K562 (cell line): ENCODE measurements around the gene MRPS26. TPM values are rescaled to one million over a fixed set of nuclear protein-coding genes. Genes with fewer than 3 reads are reported as not detected.

Experiments used
- ATAC-seq: fragments of 200-7000 bp; cut with Tn5 transposase; 3 replicates; pipeline ENCODE4 v1.9.1; 2020; ENCODE audit warnings: moderate library complexity
- BruUV-seq: library from RNA; stranded (reverse); fragments of 400-500 nt; replicated peaks from 2 replicates; lab custom pipeline; 2021; lab: Mats Ljungman, UMichigan
- CTCF ChIA-PET: fragments of 300-600 bp; formaldehyde crosslinking; extraction: SDS; loops from one replicate; lab custom pipeline; 2021; ENCODE audit warnings: low intra/inter-chr PET ratio; lab: Yijun Ruan, JAX
- POLR2A ChIA-PET: fragments of 300-600, 350-650 bp; sonication (Branson Sonifier 250); formaldehyde crosslinking; extraction: SDS; loops from one replicate; lab custom pipeline; 2021; ENCODE audit warnings: antibody characterized with exemption, inconsistent platforms; lab: Yijun Ruan, JAX
- DNase-seq, 4 experiments: peaks; one replicate each; pipeline versions ENCODE4 v3.0.0 to v3.0.0-alpha.2; 2011 to 2018; ENCODE audit warnings: low spot score in 3 of 4, mixed read lengths in 3 of 4; ENCODE audit errors: extremely low read depth in 1 of 4
- FAIRE-seq: peaks from 2 replicates; lab custom pipeline; 2011; peaks lifted over from hg19 to GRCh38; lab: Jason Lieb, UNC
- H2AFZ ChIP-seq: 2 replicates; pipeline ENCODE4 v1.6.0; 2011; ENCODE audit warnings: low read depth, low read length, control low read depth, inconsistent platforms
- H3K27ac ChIP-seq: fragments of 200-600 bp; 3 replicates; pipeline ENCODE4 v1.8.0; 2011; ENCODE audit warnings: low read depth, mild to moderate bottlenecking, control low read depth, inconsistent platforms, low read length, moderate library complexity, mixed read lengths; ENCODE audit errors: extremely low read depth
- H3K27me3 ChIP-seq, 2 experiments: fragments of 300-600 bp in 1 of 2; 2 replicates in 1 of 2; 3 replicates in 1 of 2; pipeline versions ENCODE4 v1.6.0 to v1.8.0; 2011; ENCODE audit warnings: inconsistent platforms in 2 of 2, low read length in 2 of 2, mild to moderate bottlenecking in 1 of 2, mixed read lengths in 1 of 2, moderate library complexity in 1 of 2; ENCODE audit not compliant: control insufficient read depth in 2 of 2, insufficient read depth in 2 of 2
- H3K36me3 ChIP-seq: fragments of 300-600 bp; 3 replicates; pipeline ENCODE4 v1.8.0; 2011; ENCODE audit warnings: mild to moderate bottlenecking, low read length, inconsistent platforms; ENCODE audit not compliant: control insufficient read depth, insufficient read depth
- H3K4me1 ChIP-seq, 2 experiments: fragments of 200-600 bp in 1 of 2; replicated peaks in 1 of 2; 2 replicates in 1 of 2; 3 replicates in 1 of 2; pipeline versions ENCODE4 v1.5.1 to v1.8.0; 2011; ENCODE audit warnings: inconsistent platforms in 2 of 2, low read length in 2 of 2, mild to moderate bottlenecking in 1 of 2, mixed read lengths in 1 of 2, moderate library complexity in 1 of 2; ENCODE audit not compliant: control insufficient read depth in 2 of 2, insufficient read depth in 2 of 2
- H3K4me2 ChIP-seq: 2 replicates; pipeline ENCODE4 v1.6.1; 2011; ENCODE audit warnings: low read length, control low read depth, inconsistent platforms, mixed read lengths; ENCODE audit not compliant: insufficient read depth
- H3K4me3 ChIP-seq: fragments of 200-600 bp; sonication (generic), shearing (Covaris generic); 2 replicates; pipeline ENCODE4 v1.5.1; 2016; ENCODE audit warnings: control low read depth, inconsistent platforms
- H3K79me2 ChIP-seq: fragments of 200-600 bp; 3 replicates; pipeline ENCODE4 v1.8.0; 2011; ENCODE audit warnings: low read length, inconsistent platforms; ENCODE audit not compliant: control insufficient read depth, insufficient read depth
- H3K9ac ChIP-seq, 2 experiments: 2 replicates each; pipeline versions ENCODE4 v1.6.0 to v1.6.1; 2011; ENCODE audit warnings: low read depth in 2 of 2, low read length in 2 of 2, control low read depth in 1 of 2, inconsistent platforms in 1 of 2, mild to moderate bottlenecking in 1 of 2, mixed read lengths in 1 of 2; ENCODE audit not compliant: insufficient read depth in 1 of 2
- H3K9me1 ChIP-seq: one replicate; pipeline ENCODE4 v1.6.0; 2011; ENCODE audit warnings: inconsistent platforms, mild to moderate bottlenecking, low read length, moderate library complexity; ENCODE audit not compliant: control insufficient read depth, insufficient read depth
- H3K9me3 ChIP-seq: replicated peaks from 2 replicates; pipeline ENCODE4 v1.5.1; 2011; ENCODE audit warnings: low read depth, low read length, inconsistent platforms; ENCODE audit not compliant: control insufficient read depth, insufficient read depth
- H4K20me1 ChIP-seq: replicated peaks from 2 replicates; pipeline ENCODE4 v1.6.1; 2011; ENCODE audit warnings: low read length, inconsistent platforms, mixed read lengths; ENCODE audit not compliant: control insufficient read depth, insufficient read depth
- CTBP1 ChIP-seq: fragments of 450-650 bp; IDR thresholded peaks from 2 replicates; pipeline ENCODE4 v1.6.1; 2016; ENCODE audit warnings: borderline replicate concordance
- DIDO1 ChIP-seq: fragments of 450-650 bp; IDR thresholded peaks from 2 replicates; pipeline ENCODE4 v1.6.1; 2016; ENCODE audit warnings: low read depth, missing biosample characterization, missing genetic modification characterization
- NCOA4 ChIP-seq: fragments of 450-650 bp; IDR thresholded peaks from 2 replicates; pipeline ENCODE4 v1.6.1; 2018; ENCODE audit warnings: mild to moderate bottlenecking; ENCODE audit not compliant: partially characterized antibody
- ZNF398 ChIP-seq: fragments of 250-450 bp; sonication (Bioruptor Pico); IDR thresholded peaks from 2 replicates; pipeline ENCODE4 v1.8.0; 2021; ENCODE audit warnings: moderate library complexity, mild to moderate bottlenecking, inconsistent platforms
- WGBS: fragments of 100-300 bp; shearing (Covaris generic); methylation state at CpG from one replicate; pipeline ENCODE4 v1.1.6; 2016; ENCODE audit warnings: low coverage, mixed read lengths; ENCODE audit not compliant: insufficient coverage; ENCODE audit errors: missing lambda C conversion rate; 5-methylcytosine and 5-hydroxymethylcytosine counted together
- in situ Hi-C: fragments of 300-500 bp; cut with MboI; formaldehyde crosslinking; loops from 4 replicates; pipeline ENCODE4 v1.15.0; 2018; ENCODE audit warnings: inconsistent platforms, mixed read lengths
- intact Hi-C: fragments of 100-400 bp; cut with micrococcal nuclease; formaldehyde crosslinking; loops from 2 replicates; pipeline ENCODE4 v1.14.2; 2022
- polyA plus RNA-seq, 8 experiments: library from polyadenylated mRNA; depleted of rRNA in 4 of 8; stranded (reverse) in 5 of 8; unstranded in 3 of 8; fragments of >200 nt; fragmentation: Nextera tagmentation in 2 of 8; fragmentation: Illumina TruSeq in 1 of 8; extraction: Ambion mirVana in 2 of 8; extraction: Trizol in 1 of 8; gene quantifications; 2 replicates each; pipeline versions ENCODE4 v1.2.1 to v1.2.3, GENCODE V29; 2011 to 2014; ENCODE audit warnings: inconsistent platforms in 1 of 8, missing spikeins in 1 of 8
- total RNA-seq, 7 experiments: library from RNA; depleted of rRNA in 6 of 7; stranded (reverse); fragments of >200 nt in 6 of 7; fragmentation: Illumina TruSeq in 2 of 7; extraction: Trizol in 2 of 7; gene quantifications; 2 replicates each; pipeline versions ENCODE4 v1.2.1 to v1.2.3, GENCODE V29; 2011 to 2021; ENCODE audit warnings: low replicate concordance in 1 of 7
- TF ChIP-seq, protein P1 (sequence below): fragments of 450-650 bp; formaldehyde crosslinking; IDR thresholded peaks from 2 replicates; pipeline ENCODE4 v1.4.0; 2020; ENCODE audit warnings: mild to moderate bottlenecking

Gene MRPS26
- total and polyA plus RNA-seq, 9 of the 15 experiments (the other 6 are each of a cell fraction or from before 2014, with no cell fraction given): 2.7 to 70.5 (median 28.8) TPM

DNA sequence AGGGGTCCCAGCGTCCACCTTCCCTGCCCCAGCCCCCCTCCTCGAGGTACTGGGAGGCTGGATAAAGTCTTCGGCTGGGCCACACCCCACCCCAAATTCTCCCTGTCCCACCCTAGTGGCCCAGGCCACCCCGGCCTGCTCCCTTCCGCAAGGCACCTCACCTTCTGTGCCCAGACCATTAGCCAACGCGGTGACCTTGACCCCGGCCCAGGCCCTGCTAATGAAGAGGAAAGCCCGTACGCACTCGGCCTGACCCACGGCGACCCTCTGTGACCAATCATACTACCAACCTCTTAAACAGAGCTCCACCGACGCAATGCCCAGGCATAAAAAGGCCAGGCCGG is 25.4 kb downstream of the MRPS26 start:
- no peak for FAIRE-seq
- no peaks in the 10 kb centered on the region for H3K27me3 ChIP-seq
- H3K9ac ChIP-seq: no peak overlapping the region
- TF ChIP-seq NCOA4 (no peak), CTBP1 (no peak), ZNF398 (CRISPR knock-in tag) (no peak), DIDO1 (no peak)
- TF ChIP-seq, protein P1, sequence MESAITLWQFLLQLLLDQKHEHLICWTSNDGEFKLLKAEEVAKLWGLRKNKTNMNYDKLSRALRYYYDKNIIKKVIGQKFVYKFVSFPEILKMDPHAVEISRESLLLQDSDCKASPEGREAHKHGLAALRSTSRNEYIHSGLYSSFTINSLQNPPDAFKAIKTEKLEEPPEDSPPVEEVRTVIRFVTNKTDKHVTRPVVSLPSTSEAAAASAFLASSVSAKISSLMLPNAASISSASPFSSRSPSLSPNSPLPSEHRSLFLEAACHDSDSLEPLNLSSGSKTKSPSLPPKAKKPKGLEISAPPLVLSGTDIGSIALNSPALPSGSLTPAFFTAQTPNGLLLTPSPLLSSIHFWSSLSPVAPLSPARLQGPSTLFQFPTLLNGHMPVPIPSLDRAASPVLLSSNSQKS: no peak
- ATAC-seq: no peak
- POLR2A ChIA-PET: no interaction called here
- BruUV-seq: no TSS peak
- intact Hi-C loops (no loop called here), in situ Hi-C loops (no loop called here)
- no peaks in the 10 kb centered on the region for H3K9me3 ChIP-seq
- peak in 1 of 4 experiments; percentile 1 for DNase-seq
- no peak overlapping the region for H3K4me2 ChIP-seq
- 14% methylated on average over 2 of the region's 16 CpGs for WGBS
- CTCF ChIA-PET: no interaction called here
- H3K4me1 ChIP-seq: peaks cover 4 to 18% of the 10 kb centered on the region in 2 experiments; a peak in 4 of 5 replicates
- no peaks in the 10 kb centered on the region for H3K9me1 ChIP-seq
- no peak overlapping the region for H2AFZ ChIP-seq
- H4K20me1 ChIP-seq: no peaks in the 10 kb centered on the region
- H3K36me3 ChIP-seq: no peaks in the 10 kb centered on the region
- H3K27ac ChIP-seq: no peak overlapping the region
- H3K4me3 ChIP-seq: no peak overlapping the region
- H3K79me2 ChIP-seq: no peaks in the 10 kb centered on the region
